KOPT-K1 (cell line): ENCODE results near the gene DDAH1.

ENCODE experiments used
- H3K27ac ChIP-seq: fragments of 200-600 bp; sonication (generic); 2 replicates; pipeline ENCODE4 v1.5.1; 2016; ENCODE audit warnings: antibody characterized with exemption, mild to moderate bottlenecking, low read depth, low read length; ENCODE audit not compliant: poor library complexity, severe bottlenecking
- H3K36me3 ChIP-seq: fragments of 200-600 bp; sonication (generic); 2 replicates; pipeline ENCODE4 v1.5.1; 2017; ENCODE audit warnings: antibody characterized with exemption, mild to moderate bottlenecking, low read length, moderate library complexity; ENCODE audit not compliant: insufficient read depth
- H3K9me3 ChIP-seq: fragments of 200-600 bp; sonication (generic); 2 replicates; pipeline ENCODE4 v1.5.1; 2017; ENCODE audit warnings: antibody characterized with exemption, low read length, mild to moderate bottlenecking; ENCODE audit not compliant: insufficient read depth, poor library complexity, severe bottlenecking

The DDAH1 gene

GRCh38 chr1:85460555-85461088 is 4.3 kb downstream of the DDAH1 start:
- Histone ChIP-seq H3K36me3 (no peaks in the 10 kb centered on the region), H3K27ac (no peak overlapping the region), H3K9me3 (no peaks in the 10 kb centered on the region)

GRCh38 chr1:85459290-85459689 is 5.7 kb downstream of the DDAH1 start:
- Histone ChIP-seq H3K9me3 (no peaks in the 10 kb centered on the region), H3K36me3 (no peaks in the 10 kb centered on the region), H3K27ac (no peak overlapping the region)

GRCh38 chr1:85454214-85454613 is 10.7 kb downstream of the DDAH1 start:
- H3K9me3 ChIP-seq: no peaks in the 10 kb centered on the region
- no peaks in the 10 kb centered on the region for H3K36me3 ChIP-seq
- H3K27ac ChIP-seq: no peak overlapping the region

- Histone ChIP-seq H3K36me3 (no peaks in the 10 kb centered on the region), H3K9me3 (no peaks in the 10 kb centered on the region), H3K27ac (no peak overlapping the region)
Measured at GRCh38 chr1:85453640-85454194, 11.2 kb downstream of the DDAH1 start.

- Histone ChIP-seq H3K36me3 (no peaks in the 10 kb centered on the region), H3K9me3 (no peaks in the 10 kb centered on the region), H3K27ac (no peak overlapping the region)
Measured at GRCh38 chr1:85452948-85453347, 12.0 kb downstream of the DDAH1 start.

GRCh38 chr1:85451236-85451830 is 13.6 kb downstream of the DDAH1 start:
- Histone ChIP-seq H3K9me3 (no peaks in the 10 kb centered on the region), H3K36me3 (no peaks in the 10 kb centered on the region), H3K27ac (no peak overlapping the region)

GRCh38 chr1:85450832-85451231 is 14.1 kb downstream of the DDAH1 start:
- Histone ChIP-seq H3K27ac (no peak overlapping the region), H3K36me3 (no peaks in the 10 kb centered on the region), H3K9me3 (no peaks in the 10 kb centered on the region)

GRCh38 chr1:85449356-85449755 is 15.6 kb downstream of the DDAH1 start:
- H3K36me3 ChIP-seq: no peaks in the 10 kb centered on the region
- no peak overlapping the region for H3K27ac ChIP-seq
- no peaks in the 10 kb centered on the region for H3K9me3 ChIP-seq

GRCh38 chr1:85448358-85448757 is 16.6 kb downstream of the DDAH1 start:
- no peak overlapping the region for H3K27ac ChIP-seq
- no peaks in the 10 kb centered on the region for H3K9me3 ChIP-seq
- no peaks in the 10 kb centered on the region for H3K36me3 ChIP-seq

- Histone ChIP-seq H3K36me3 (no peaks in the 10 kb centered on the region), H3K9me3 (no peaks in the 10 kb centered on the region), H3K27ac (no peak overlapping the region)
Measured at GRCh38 chr1:85447006-85447943, 17.7 kb downstream of the DDAH1 start.

- Histone ChIP-seq H3K9me3 (no peaks in the 10 kb centered on the region), H3K36me3 (no peaks in the 10 kb centered on the region), H3K27ac (no peak overlapping the region)
Measured at GRCh38 chr1:85445906-85446305, 19.1 kb downstream of the DDAH1 start.

GRCh38 chr1:85444381-85444780 is 20.6 kb downstream of the DDAH1 start:
- H3K36me3 ChIP-seq: no peaks in the 10 kb centered on the region
- H3K27ac ChIP-seq: no peak overlapping the region
- no peaks in the 10 kb centered on the region for H3K9me3 ChIP-seq

GRCh38 chr1:85440612-85441011 is 24.3 kb downstream of the DDAH1 start:
- Histone ChIP-seq H3K36me3 (no peaks in the 10 kb centered on the region), H3K9me3 (no peaks in the 10 kb centered on the region), H3K27ac (no peak overlapping the region)

- Histone ChIP-seq H3K9me3 (no peaks in the 10 kb centered on the region), H3K36me3 (no peaks in the 10 kb centered on the region), H3K27ac (no peak overlapping the region)
Measured at GRCh38 chr1:85438353-85438752, 26.6 kb downstream of the DDAH1 start.

GRCh38 chr1:85437139-85437538 is 27.8 kb downstream of the DDAH1 start:
- H3K27ac ChIP-seq: no peak overlapping the region
- no peaks in the 10 kb centered on the region for H3K36me3 ChIP-seq
- H3K9me3 ChIP-seq: no peaks in the 10 kb centered on the region
